ENCODE results near the gene RPTOR.

DNA sequence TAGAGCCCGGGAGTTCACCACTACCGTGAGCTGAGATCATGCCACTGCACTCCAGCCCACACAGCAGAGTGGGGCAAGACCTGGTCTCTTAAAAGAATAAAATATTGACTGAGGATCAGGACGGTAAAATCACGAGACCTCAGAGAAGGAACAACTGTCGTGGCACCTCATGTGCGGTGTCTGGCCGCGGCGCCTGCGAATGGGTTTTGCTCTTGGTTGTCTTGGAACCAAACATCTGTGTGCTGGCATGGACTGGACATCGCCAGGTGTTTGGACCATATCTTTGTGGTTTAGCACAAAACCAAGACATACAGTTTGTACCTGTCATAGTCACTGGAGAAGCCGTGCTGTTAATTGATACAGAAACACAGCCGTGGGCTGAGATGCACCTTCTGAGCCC, 234.1 kb downstream of the RPTOR start:
- TF ChIP-seq EZH2 (IDR thresholded peaks at IDR 0.05; ENCODE audit: low read length, missing control alignments): no peak
- TF ChIP-seq, protein P1, sequence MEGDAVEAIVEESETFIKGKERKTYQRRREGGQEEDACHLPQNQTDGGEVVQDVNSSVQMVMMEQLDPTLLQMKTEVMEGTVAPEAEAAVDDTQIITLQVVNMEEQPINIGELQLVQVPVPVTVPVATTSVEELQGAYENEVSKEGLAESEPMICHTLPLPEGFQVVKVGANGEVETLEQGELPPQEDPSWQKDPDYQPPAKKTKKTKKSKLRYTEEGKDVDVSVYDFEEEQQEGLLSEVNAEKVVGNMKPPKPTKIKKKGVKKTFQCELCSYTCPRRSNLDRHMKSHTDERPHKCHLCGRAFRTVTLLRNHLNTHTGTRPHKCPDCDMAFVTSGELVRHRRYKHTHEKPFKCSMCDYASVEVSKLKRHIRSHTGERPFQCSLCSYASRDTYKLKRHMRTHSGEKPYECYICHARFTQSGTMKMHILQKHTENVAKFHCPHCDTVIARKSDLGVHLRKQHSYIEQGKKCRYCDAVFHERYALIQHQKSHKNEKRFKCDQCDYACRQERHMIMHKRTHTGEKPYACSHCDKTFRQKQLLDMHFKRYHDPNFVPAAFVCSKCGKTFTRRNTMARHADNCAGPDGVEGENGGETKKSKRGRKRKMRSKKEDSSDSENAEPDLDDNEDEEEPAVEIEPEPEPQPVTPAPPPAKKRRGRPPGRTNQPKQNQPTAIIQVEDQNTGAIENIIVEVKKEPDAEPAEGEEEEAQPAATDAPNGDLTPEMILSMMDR (conservative IDR thresholded peaks at IDR 0.05 in 1 of 2, IDR thresholded peaks at IDR 0.05 in 1 of 2; ENCODE audit: low read depth in 1 of 2, low read length in 2 of 2): no peak
